Hippocampal formation (tissue), 2 donors: Measurements from ENCODE around the gene LARP4B.

Source experiments
- DNase-seq, 2 donors: peaks; one replicate each; lab custom pipeline; 2025; lab: John Stamatoyannopoulos, UW

LARP4B gene

DNA sequence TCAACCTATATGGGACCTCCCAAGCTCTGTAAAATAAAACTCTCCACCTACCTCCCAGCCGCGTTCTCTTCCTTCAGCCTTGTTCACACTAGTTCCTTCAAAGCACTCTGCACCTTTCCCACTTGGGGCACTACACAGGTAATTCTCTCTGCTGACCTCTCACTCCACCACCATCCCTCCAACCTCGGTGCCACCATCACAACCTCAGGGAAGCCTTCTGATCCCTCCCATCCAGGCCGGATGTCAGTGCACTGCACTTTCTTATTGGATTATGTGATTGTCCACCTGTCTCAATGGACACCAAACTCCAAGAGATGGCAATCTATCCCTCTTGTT is 7.0 kb downstream of the LARP4B start:
- no peak for DNase-seq

DNA sequence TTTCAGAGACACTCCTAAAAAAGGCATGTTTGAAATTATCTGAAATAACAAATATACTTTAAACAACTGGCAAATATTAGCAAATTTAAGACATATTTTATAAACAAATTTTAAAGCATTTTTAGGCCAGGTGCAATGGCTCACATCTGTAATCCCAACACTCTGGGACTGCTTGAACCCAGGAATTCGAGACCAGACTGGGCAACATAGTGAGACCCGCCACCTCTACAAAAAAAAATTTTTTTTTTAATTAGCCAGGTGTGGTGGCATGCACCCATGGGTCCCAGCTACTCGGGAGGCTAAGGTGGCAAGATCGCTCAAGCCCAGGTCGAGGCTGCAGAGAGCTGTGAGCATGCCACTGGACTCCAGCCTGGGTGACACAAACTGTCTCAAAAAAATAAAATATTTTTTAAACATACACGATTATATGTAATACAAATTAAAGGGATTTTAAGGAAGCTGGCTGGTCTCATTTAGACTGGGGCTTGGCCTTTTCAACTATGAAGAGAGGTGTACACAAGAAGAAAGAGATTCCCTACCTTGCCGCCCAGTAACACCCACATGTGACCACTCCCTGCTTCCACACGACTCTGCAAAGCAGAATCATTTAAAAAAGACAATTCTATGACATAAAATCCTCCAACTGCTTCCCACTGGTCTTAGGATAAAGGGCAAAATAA is 7.5 kb downstream of the LARP4B start:
- DNase-seq: no peak

- DNase-seq: no peak
These were observed 9.8 kb downstream of the LARP4B start for GRCh38 chr10:921471-922414.

DNA sequence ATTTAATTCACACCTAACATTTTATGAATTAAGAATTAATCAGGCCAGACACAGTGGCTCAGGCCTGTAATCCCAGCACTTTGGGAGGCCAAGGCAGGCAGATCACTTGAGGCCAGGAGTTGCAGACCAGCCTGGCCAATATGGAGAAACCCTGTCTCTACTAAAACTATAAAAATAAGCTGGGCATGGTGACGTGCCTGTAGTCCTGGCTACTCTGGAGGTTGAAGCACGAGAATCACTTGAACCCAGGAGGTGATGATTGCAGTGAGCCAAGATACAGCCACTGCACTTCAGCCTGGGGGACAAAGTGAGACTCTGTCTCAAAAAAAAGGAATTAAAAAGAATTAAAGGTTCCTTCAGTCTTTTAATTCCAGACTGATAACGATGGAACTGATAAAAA is 11.1 kb downstream of the LARP4B start:
- DNase-seq: no peak

GRCh38 chr10:919481-919880 is 12.0 kb downstream of the LARP4B start:
- no peak for DNase-seq

GRCh38 chr10:917999-918398 is 13.5 kb downstream of the LARP4B start:
- no peak for DNase-seq

DNA sequence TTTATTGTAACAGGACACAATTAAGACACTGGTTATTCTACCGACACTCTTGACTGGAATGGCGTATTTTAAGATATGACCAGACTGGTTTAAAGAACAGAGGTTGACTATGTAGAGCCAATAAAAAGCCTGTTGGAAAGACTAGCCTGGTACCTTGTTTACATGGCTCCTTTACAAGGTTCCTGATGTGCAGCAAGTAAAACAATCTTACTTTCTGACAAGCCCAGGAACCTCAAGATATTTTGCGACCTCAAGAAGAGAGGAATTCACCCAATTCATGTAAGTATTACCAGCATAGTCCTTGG is 14.1 kb downstream of the LARP4B start:
- DNase-seq: no peak

GRCh38 chr10:916716-917415 is 14.6 kb downstream of the LARP4B start:
- DNase-seq: no peak

DNA sequence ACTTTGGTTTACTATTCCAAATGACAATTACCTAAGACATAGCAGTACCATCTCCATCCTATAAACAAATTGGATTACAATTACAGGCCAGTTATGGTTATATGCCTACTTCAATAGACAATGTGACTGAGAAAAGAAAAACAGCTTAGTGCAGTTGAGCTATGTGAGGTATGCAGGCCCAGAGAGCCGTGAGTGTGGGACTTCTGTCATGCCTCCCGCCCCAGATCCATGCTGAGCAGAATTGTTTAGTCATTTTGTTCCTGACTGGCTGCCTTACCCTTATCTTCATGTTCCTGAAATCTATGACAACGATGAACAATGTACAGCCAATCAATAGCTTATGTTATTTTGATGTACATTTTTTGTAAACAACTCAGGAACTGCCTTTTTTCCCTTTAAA is 21.7 kb downstream of the LARP4B start:
- no peak for DNase-seq

DNA sequence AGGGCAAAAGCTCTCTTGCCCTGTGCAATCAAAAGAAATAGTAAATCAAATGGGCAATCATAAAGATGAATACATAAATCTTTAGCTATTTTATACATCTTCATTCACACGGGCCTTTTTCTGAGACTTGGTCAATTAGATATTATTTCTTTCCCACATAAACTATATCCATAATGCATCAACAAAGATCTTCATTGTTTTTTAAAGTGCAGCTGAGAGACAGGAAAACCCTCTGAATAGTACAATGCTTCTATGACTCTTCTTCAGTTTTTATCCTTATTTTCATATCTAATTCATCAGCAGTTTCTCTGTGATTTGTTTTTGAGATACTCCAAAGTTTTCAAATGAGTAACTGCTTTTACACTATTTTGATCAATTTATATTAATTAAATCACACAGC is 25.5 kb downstream of the LARP4B start:
- DNase-seq: no peak

DNA sequence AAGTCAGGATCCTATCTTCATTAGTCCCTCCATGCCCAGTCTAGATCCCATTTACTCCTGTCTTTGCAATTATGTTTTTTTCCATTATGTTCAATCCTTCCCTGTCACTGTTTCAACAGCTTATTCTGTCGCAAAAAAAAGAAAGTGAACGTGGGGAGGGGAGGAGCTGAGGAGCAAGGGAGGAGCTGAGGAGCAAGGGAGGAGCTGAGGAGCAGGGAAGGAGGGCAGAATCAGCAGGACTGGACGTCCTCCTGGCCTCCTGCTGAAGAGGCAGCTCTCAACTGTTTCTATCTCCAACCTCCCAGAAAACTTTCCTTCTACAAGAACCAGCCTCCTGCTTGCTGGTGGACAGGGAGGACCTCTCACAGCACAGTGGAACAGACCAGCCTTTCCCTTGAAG is 26.0 kb downstream of the LARP4B start:
- DNase-seq: no peak

- no peak for DNase-seq
These were observed 27.1 kb downstream of the LARP4B start for GRCh38 chr10:904403-904802.

GRCh38 chr10:898141-898540 is 33.4 kb downstream of the LARP4B start:
- DNase-seq: no peak

DNA sequence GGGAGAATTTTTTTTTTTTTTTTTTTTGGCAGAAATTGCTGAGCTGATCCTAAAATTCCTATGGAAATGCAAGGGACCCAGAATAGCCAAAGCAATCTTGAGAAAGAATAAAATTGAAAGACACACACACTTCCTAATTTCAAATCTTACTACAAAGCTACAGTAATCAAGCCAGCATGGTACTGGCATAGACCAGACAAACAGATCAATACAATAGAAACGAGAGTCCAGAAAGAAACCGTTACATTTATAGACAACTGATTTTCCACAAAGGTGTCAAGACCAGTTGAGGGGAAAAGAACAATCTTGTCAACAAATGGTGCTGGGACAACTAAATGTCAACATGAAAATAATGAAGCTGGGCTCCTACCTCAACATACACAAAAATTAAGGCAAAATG is 34.5 kb downstream of the LARP4B start:
- DNase-seq: no peak

DNA sequence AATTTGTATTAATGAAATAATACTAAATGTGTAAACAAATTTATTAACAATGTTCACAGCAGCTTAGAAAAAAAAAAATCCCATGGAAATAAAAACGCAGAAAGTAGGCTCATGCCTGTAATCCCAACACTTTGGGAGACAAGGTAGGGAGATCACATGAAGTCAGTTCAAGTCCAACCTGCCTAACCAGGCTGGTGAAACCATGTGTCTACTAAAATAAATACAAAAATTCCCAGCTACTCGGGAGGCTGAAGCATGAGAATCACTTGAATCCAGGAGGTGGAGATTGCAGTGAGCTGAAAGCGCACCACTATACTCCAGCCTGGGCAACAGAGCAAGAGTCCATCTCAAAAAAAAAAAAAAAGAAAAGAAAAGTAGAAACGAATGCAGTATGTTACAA is 36.2 kb downstream of the LARP4B start:
- DNase-seq: no peak

- DNase-seq: no peak
These were observed 52.6 kb downstream of the LARP4B start for GRCh38 chr10:878895-879294.

GRCh38 chr10:878333-878759 is 53.2 kb downstream of the LARP4B start:
- no peak for DNase-seq

GRCh38 chr10:876438-876837 is 55.1 kb downstream of the LARP4B start:
- no peak for DNase-seq

DNA sequence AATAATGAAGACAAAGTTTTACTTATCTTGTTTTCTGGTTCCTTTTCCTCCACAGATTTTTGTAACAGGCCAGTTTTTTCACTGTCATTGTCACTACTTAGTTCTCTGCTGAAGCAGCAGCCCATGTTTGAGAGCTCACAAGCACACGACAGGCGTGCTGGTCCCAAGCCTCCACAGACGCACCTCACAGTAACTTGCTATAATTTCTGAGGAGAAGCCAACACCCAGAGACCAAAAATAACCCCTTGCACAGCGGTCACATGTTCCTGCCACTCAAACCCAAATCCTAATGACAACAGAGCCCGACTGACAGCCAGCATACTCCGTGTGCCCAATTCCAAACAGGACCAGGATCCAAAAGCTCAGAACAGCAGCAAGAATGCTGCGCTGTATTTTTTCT is 58.5 kb downstream of the LARP4B start:
- DNase-seq: no peak

- DNase-seq: no peak
These were observed 59.5 kb downstream of the LARP4B start for GRCh38 chr10:871951-872403.

GRCh38 chr10:870564-871166 is 60.8 kb downstream of the LARP4B start:
- DNase-seq: no peak

GRCh38 chr10:869171-869570 is 62.3 kb downstream of the LARP4B start:
- DNase-seq: no peak

- DNase-seq: no peak
These were observed 63.7 kb downstream of the LARP4B start for GRCh38 chr10:867807-868206.
